COLO829 (cell line): Measurements from ENCODE around the gene PPP2R2D.

Experiments
- DNase-seq: peaks from one replicate; pipeline ENCODE4 v3.0.0; 2012; ENCODE audit warnings: low spot score

Gene PPP2R2D

GRCh38 chr10:131889755-131890154, 11.1 kb upstream of the PPP2R2D start:
- DNase-seq, result no peak

- DNase-seq, result no peak
These were observed 10.3 kb upstream of the PPP2R2D start for GRCh38 chr10:131890276-131891195.

GRCh38 chr10:131891196-131891928, 9.4 kb upstream of the PPP2R2D start:
- DNase-seq, result no peak

- no peak for DNase-seq
These were observed 8.6 kb upstream of the PPP2R2D start for GRCh38 chr10:131891929-131892805.

- no peak for DNase-seq
These were observed 7.8 kb upstream of the PPP2R2D start for GRCh38 chr10:131892806-131893675.

GRCh38 chr10:131895116-131895515, 5.7 kb upstream of the PPP2R2D start:
- DNase-seq, result no peak

GRCh38 chr10:131896403-131896802, 4.4 kb upstream of the PPP2R2D start:
- DNase-seq, result no peak

- DNase-seq, result no peak
These were observed 3.4 kb upstream of the PPP2R2D start for GRCh38 chr10:131897297-131897899.

GRCh38 chr10:131898061-131898460, 2.7 kb upstream of the PPP2R2D start:
- DNase-seq, result no peak

- no peak for DNase-seq
These were observed 2.1 kb upstream of the PPP2R2D start for GRCh38 chr10:131898713-131899112.

- DNase-seq, result no peak
These were observed 1.6 kb upstream of the PPP2R2D start for GRCh38 chr10:131899116-131899690.

- DNase-seq, result no peak
These were observed 986 bp upstream of the PPP2R2D start for GRCh38 chr10:131899695-131900349.

- no peak for DNase-seq
These were observed 497 bp downstream of the PPP2R2D start for GRCh38 chr10:131901181-131901829.

- no peak for DNase-seq
These were observed 1.4 kb downstream of the PPP2R2D start for GRCh38 chr10:131902211-131902610.

GRCh38 chr10:131902691-131903090, 1.9 kb downstream of the PPP2R2D start:
- no peak for DNase-seq

- no peak for DNase-seq
These were observed 4.4 kb downstream of the PPP2R2D start for GRCh38 chr10:131905267-131905571.

- no peak for DNase-seq
These were observed 4.9 kb downstream of the PPP2R2D start for GRCh38 chr10:131905603-131906268.

GRCh38 chr10:131906269-131906639, 5.4 kb downstream of the PPP2R2D start:
- no peak for DNase-seq

GRCh38 chr10:131907679-131908078, 6.9 kb downstream of the PPP2R2D start:
- DNase-seq, result no peak
